PC-3 (cell line): Measurements from ENCODE around the gene CHRDL2. TPM values are rescaled to one million over a fixed set of nuclear protein-coding genes. Genes with fewer than 3 reads are reported as not detected.

ENCODE experiments used
- ATAC-seq: fragments of 200-7000 bp; cut with Tn5 transposase; 2 replicates; pipeline ENCODE4 v1.9.1; 2020; ENCODE audit warnings: mild to moderate bottlenecking, moderate library complexity
- BruUV-seq: library from RNA; stranded (reverse); fragments of 400-500 nt; replicated peaks from 2 replicates; lab custom pipeline; 2021; lab: Mats Ljungman, UMichigan
- CTCF ChIA-PET: fragments of 300-600 bp; sonication (Branson Sonifier 250); formaldehyde crosslinking; loops from one replicate; lab custom pipeline; 2022; ENCODE audit warnings: antibody characterized with exemption; lab: Charles Lee
- POLR2A ChIA-PET: fragments of 300-600 bp; sonication (Branson Sonifier 250); formaldehyde crosslinking; loops from one replicate; lab custom pipeline; 2022; ENCODE audit warnings: antibody characterized with exemption; ENCODE audit not compliant: unreplicated experiment; lab: Charles Lee
- DNase-seq: peaks from one replicate; pipeline ENCODE4 v3.0.0-alpha.2; 2015
- H2AFZ ChIP-seq: fragments of 300-600 bp; sonication (generic); 2 replicates; pipeline ENCODE4 v1.6.0; 2016; ENCODE audit warnings: antibody characterized with exemption, low read length
- H3F3A ChIP-seq: fragments of 300-600 bp; sonication (generic); one replicate; pipeline ENCODE4 v1.6.0; 2017; ENCODE audit warnings: antibody characterized with exemption, low read length, control low read depth, mild to moderate bottlenecking; ENCODE audit not compliant: unreplicated experiment
- H3K27ac ChIP-seq: fragments of 300-600 bp; sonication (generic); 2 replicates; pipeline ENCODE4 v1.5.1; 2016; ENCODE audit warnings: mild to moderate bottlenecking, low read length
- H3K27me3 ChIP-seq: fragments of 300-600 bp; sonication (generic); 2 replicates; pipeline ENCODE4 v1.6.1; 2016; ENCODE audit warnings: low read length, mixed read lengths
- H3K36me3 ChIP-seq: fragments of 300-600 bp; sonication (generic); 2 replicates; pipeline ENCODE4 v1.6.1; 2016; ENCODE audit warnings: low read depth, mixed run types, low read length, mixed read lengths
- H3K4me1 ChIP-seq: fragments of 300-600 bp; sonication (generic); 2 replicates; pipeline ENCODE4 v1.5.1; 2016; ENCODE audit warnings: low read length; ENCODE audit not compliant: insufficient read depth
- H3K4me2 ChIP-seq: fragments of 300-600 bp; sonication (generic); 2 replicates; pipeline ENCODE4 v1.6.0; 2016; ENCODE audit warnings: low read length
- H3K4me3 ChIP-seq: fragments of 300-600 bp; sonication (generic); 2 replicates; pipeline ENCODE4 v1.5.1; 2016; ENCODE audit warnings: mild to moderate bottlenecking, low read length, mixed read lengths
- H3K79me2 ChIP-seq: fragments of 300-600 bp; sonication (generic); 2 replicates; pipeline ENCODE4 v1.6.1; 2017; ENCODE audit warnings: low read length, mixed read lengths
- H3K9ac ChIP-seq: fragments of 300-600 bp; sonication (generic); 2 replicates; pipeline ENCODE4 v1.6.0; 2016; ENCODE audit warnings: mild to moderate bottlenecking, low read length
- H3K9me2 ChIP-seq: fragments of 300-600 bp; sonication (generic); replicated peaks from 2 replicates; pipeline ENCODE4 v1.6.1; 2016; ENCODE audit warnings: mixed run types, low read length, mixed read lengths
- H3K9me3 ChIP-seq: fragments of 300-600 bp; sonication (generic); 2 replicates; pipeline ENCODE4 v1.6.1; 2016; ENCODE audit warnings: low read length, mixed read lengths
- H4K20me1 ChIP-seq: fragments of 300-600 bp; sonication (generic); 2 replicates; pipeline ENCODE4 v1.6.1; 2016; ENCODE audit warnings: low read length, mixed read lengths
- CTCF ChIP-seq: fragments of 300-600 bp; sonication (generic); conservative IDR thresholded peaks from 2 replicates; pipeline ENCODE4 v1.5.1; 2017; ENCODE audit warnings: antibody characterized with exemption, low read depth, mild to moderate bottlenecking, low read length
- EZH2 ChIP-seq: fragments of 300-600 bp; sonication (generic); IDR thresholded peaks from one replicate; pipeline ENCODE4 v1.6.1; 2017; ENCODE audit warnings: antibody characterized with exemption, mild to moderate bottlenecking, low read length; ENCODE audit not compliant: unreplicated experiment
- EZH2phosphoT487 ChIP-seq: fragments of 300-600 bp; sonication (generic); IDR thresholded peaks from 2 replicates; pipeline ENCODE4 v1.6.1; 2018; ENCODE audit warnings: mild to moderate bottlenecking, antibody characterized with exemption, low read length, borderline replicate concordance
- intact Hi-C: fragments of 100-400 bp; cut with micrococcal nuclease; formaldehyde crosslinking; loops from 2 replicates; pipeline ENCODE4 v1.9.0; 2023
- total RNA-seq: library from RNA; depleted of rRNA; stranded (reverse); fragments of >200 nt; gene quantifications from 2 replicates; pipeline ENCODE4 v1.2.3, GENCODE V29; 2014

The CHRDL2 gene
- total RNA-seq, 1 experiment from 2014 or later = not detected

GRCh38 chr11:74681686-74682651 lies 49.3 kb downstream of the CHRDL2 start:
- ATAC-seq (peak; percentile 11), DNase-seq (peak; percentile 27)
- CTCF ChIA-PET = no interaction called here
- no peaks in the 10 kb centered on the region for H3K4me1 ChIP-seq
- H3K79me2 ChIP-seq = no peaks in the 10 kb centered on the region
- POLR2A ChIA-PET = no interaction called here
- H4K20me1 ChIP-seq = no peaks in the 10 kb centered on the region
- intact Hi-C loops = no loop called here
- H3K27me3 ChIP-seq = no peaks in the 10 kb centered on the region
- no peaks in the 10 kb centered on the region for H3K9me2 ChIP-seq
- BruUV-seq = no TSS peak
- no peaks in the 10 kb centered on the region for H3F3A ChIP-seq
- TF ChIP-seq CTCF (no peak), EZH2phosphoT487 (no peak)
- H3K4me2 ChIP-seq = no peak overlapping the region
- no peaks in the 10 kb centered on the region for H3K9me3 ChIP-seq
- H3K27ac ChIP-seq = no peak overlapping the region
- H3K4me3 ChIP-seq = no peak overlapping the region
- no peak overlapping the region for H2AFZ ChIP-seq
- no peaks in the 10 kb centered on the region for H3K36me3 ChIP-seq
- no peak overlapping the region for H3K9ac ChIP-seq

- no peaks in the 10 kb centered on the region for H3F3A ChIP-seq
- H3K27ac ChIP-seq = no peak overlapping the region
- intact Hi-C loops = no loop called here
- DNase-seq (no peak), ATAC-seq (no peak)
- no peaks in the 10 kb centered on the region for H3K27me3 ChIP-seq
- no peaks in the 10 kb centered on the region for H4K20me1 ChIP-seq
- no peaks in the 10 kb centered on the region for H3K4me1 ChIP-seq
- no peak overlapping the region for H2AFZ ChIP-seq
- ChIA-PET CTCF (no interaction called here), POLR2A (no interaction called here)
- no peaks in the 10 kb centered on the region for H3K79me2 ChIP-seq
- no peaks in the 10 kb centered on the region for H3K9me3 ChIP-seq
- no peak overlapping the region for H3K4me2 ChIP-seq
- no peaks in the 10 kb centered on the region for H3K9me2 ChIP-seq
- no peak for TF ChIP-seq CTCF
- TF ChIP-seq EZH2 = no peak
- TF ChIP-seq EZH2phosphoT487 = no peak
- no peak overlapping the region for H3K9ac ChIP-seq
- no TSS peak for BruUV-seq
- H3K4me3 ChIP-seq = no peak overlapping the region
- no peaks in the 10 kb centered on the region for H3K36me3 ChIP-seq
Observed at GRCh38 chr11:74680703-74681531, 50.3 kb downstream of the CHRDL2 start.
